Thoracic aorta (tissue), 2 donors: ENCODE measurements around the gene MROH2B. TPM values are rescaled to one million over a fixed set of nuclear protein-coding genes. Genes with fewer than 3 reads are reported as not detected.
"Not testable (repeated sequence)": the region's sequence is repeated elsewhere in the genome, so short reads cannot be mapped to it uniquely, and the experiment has no call there.

Experiments used
- ATAC-seq: fragments of 150-250 bp; one replicate; pipeline ENCODE4 v1.8.0; 2017; ENCODE audit warnings: low read depth; ENCODE audit not compliant: insufficient number of reproducible peaks, low FRiP score
- DNase-seq: peaks from one replicate; pipeline ENCODE4 v3.0.0-alpha.2; 2020; ENCODE audit warnings: low spot score
- H3K27ac ChIP-seq, 2 donors: fragments of 200-600 bp; sonication (generic); 1 replicate in 1 of 2; 2 replicates in 1 of 2; pipeline ENCODE4 v1.5.1; 2016; ENCODE audit warnings: mild to moderate bottlenecking in 2 of 2, moderate library complexity in 2 of 2
- H3K27me3 ChIP-seq: fragments of 200-600 bp; sonication (generic); replicated peaks from 2 replicates; pipeline ENCODE4 v1.6.0; 2016; ENCODE audit warnings: mild to moderate bottlenecking; ENCODE audit not compliant: insufficient read depth
- H3K36me3 ChIP-seq: fragments of 200-600 bp; sonication (generic); one replicate; pipeline ENCODE4 v1.5.1; 2016
- H3K4me1 ChIP-seq, 2 donors: fragments of 200-600 bp; sonication (generic); 1 replicate in 1 of 2; 2 replicates in 1 of 2; pipeline versions ENCODE4 v1.5.1 to v1.6.0; 2016; ENCODE audit warnings: low read depth in 2 of 2, mild to moderate bottlenecking in 1 of 2; ENCODE audit not compliant: control insufficient read depth in 1 of 2
- H3K4me3 ChIP-seq: fragments of 200-600 bp; sonication (generic); 2 replicates; pipeline ENCODE4 v1.5.1; 2016; ENCODE audit warnings: mild to moderate bottlenecking
- H3K9me3 ChIP-seq: fragments of 200-600 bp; sonication (generic); 2 replicates; pipeline ENCODE4 v1.5.1; 2016
- total RNA-seq, 2 donors: library from RNA; depleted of rRNA; stranded (reverse); fragments of >200 nt; gene quantifications; one replicate each; pipeline versions ENCODE4 v1.1.0 to v1.2.3, GENCODE V29; 2016
- TF ChIP-seq, protein P1 (sequence below): fragments of 200-600 bp; sonication (generic); IDR thresholded peaks from one replicate; pipeline ENCODE4 v1.5.1; 2019; ENCODE audit warnings: antibody characterized with exemption

MROH2B gene
- total RNA-seq, 2 donors from 2014 or later = not detected

DNA sequence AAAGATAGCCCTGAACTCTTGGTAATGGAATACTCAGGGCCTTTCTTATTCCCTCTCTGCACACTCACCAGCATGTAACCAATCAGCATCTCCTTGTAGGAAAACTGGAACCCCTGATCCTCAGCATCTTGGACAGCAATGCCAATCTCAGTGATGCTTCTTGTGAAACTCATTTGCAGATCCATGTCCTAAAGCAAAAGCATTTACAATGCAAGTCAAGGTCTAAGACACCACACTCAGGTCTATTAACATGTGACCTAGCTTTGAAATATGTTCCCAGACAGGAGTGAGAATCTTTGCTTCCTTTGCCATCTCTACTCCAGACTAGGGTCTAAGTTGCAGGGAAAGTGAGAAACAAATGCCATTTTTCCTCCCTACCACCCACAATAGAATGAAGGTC lies 38.2 kb downstream of the MROH2B start:
- H3K4me3 ChIP-seq = no peak overlapping the region
- ATAC-seq (no peak), DNase-seq (no peak)
- H3K27me3 ChIP-seq = no peaks in the 10 kb centered on the region
- TF ChIP-seq, protein P1, sequence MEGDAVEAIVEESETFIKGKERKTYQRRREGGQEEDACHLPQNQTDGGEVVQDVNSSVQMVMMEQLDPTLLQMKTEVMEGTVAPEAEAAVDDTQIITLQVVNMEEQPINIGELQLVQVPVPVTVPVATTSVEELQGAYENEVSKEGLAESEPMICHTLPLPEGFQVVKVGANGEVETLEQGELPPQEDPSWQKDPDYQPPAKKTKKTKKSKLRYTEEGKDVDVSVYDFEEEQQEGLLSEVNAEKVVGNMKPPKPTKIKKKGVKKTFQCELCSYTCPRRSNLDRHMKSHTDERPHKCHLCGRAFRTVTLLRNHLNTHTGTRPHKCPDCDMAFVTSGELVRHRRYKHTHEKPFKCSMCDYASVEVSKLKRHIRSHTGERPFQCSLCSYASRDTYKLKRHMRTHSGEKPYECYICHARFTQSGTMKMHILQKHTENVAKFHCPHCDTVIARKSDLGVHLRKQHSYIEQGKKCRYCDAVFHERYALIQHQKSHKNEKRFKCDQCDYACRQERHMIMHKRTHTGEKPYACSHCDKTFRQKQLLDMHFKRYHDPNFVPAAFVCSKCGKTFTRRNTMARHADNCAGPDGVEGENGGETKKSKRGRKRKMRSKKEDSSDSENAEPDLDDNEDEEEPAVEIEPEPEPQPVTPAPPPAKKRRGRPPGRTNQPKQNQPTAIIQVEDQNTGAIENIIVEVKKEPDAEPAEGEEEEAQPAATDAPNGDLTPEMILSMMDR = no peak
- H3K9me3 ChIP-seq = no peaks in the 10 kb centered on the region
- no peaks in the 10 kb centered on the region for H3K4me1 ChIP-seq
- no peak overlapping the region for H3K27ac ChIP-seq
- H3K36me3 ChIP-seq = no peaks in the 10 kb centered on the region

DNA sequence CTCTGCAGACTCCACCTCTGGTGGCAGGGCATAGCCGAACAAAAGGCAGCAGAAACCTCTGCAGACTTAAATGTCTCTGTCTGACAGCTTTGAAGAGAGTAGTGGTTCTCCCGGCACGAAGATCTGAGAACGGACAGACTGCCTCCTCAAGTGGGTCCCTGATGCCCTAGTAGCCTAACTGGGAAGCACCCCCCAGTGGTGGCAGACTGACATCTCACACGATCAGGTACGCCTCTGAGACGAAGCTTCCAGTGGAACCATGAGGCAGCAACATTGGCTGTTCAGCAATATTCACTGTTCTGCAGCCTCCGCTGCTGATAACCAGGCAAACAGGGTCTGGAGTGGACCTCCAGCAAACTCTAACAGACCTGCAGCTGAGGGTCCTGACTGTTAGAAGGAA lies 48.5 kb downstream of the MROH2B start:
- not testable (repeated sequence) for DNase-seq, H3K27ac ChIP-seq, ATAC-seq, H3K9me3 ChIP-seq, H3K27me3 ChIP-seq, H3K36me3 ChIP-seq, H3K4me1 ChIP-seq, H3K4me3 ChIP-seq

GRCh38 chr5:41012318-41012717 lies 58.8 kb downstream of the MROH2B start:
- no peaks in the 10 kb centered on the region for H3K27me3 ChIP-seq
- peaks cover 0 to 4% of the 10 kb centered on the region in 2 donors for H3K4me1 ChIP-seq
- no peak overlapping the region for H3K27ac ChIP-seq
- H3K36me3 ChIP-seq = no peaks in the 10 kb centered on the region
- no peak overlapping the region for H3K4me3 ChIP-seq
- ATAC-seq (no peak), DNase-seq (no peak)
- H3K9me3 ChIP-seq = no peaks in the 10 kb centered on the region
- TF ChIP-seq, protein P1 = no peak

- Histone ChIP-seq H3K9me3 (no peaks in the 10 kb centered on the region), H3K4me1 (peaks cover 0 to 4% of the 10 kb centered on the region in 2 donors), H3K4me3 (no peak overlapping the region), H3K27ac (no peak overlapping the region), H3K36me3 (no peaks in the 10 kb centered on the region), H3K27me3 (no peaks in the 10 kb centered on the region)
- DNase-seq (no peak), ATAC-seq (no peak)
- TF ChIP-seq, protein P1 = no peak
Observed at GRCh38 chr5:41010572-41010971, 60.6 kb downstream of the MROH2B start.

- no peak for ATAC-seq
- Histone ChIP-seq H3K4me3 (no peak overlapping the region), H3K27ac (no peak overlapping the region), H3K36me3 (no peaks in the 10 kb centered on the region), H3K9me3 (no peaks in the 10 kb centered on the region), H3K4me1 (peaks cover 0 to 4% of the 10 kb centered on the region in 2 donors), H3K27me3 (no peaks in the 10 kb centered on the region)
- TF ChIP-seq, protein P1 = no peak
- DNase-seq = no peak
Observed at GRCh38 chr5:41009232-41009631, 61.9 kb downstream of the MROH2B start.

GRCh38 chr5:41004931-41005330 lies 66.2 kb downstream of the MROH2B start:
- TF ChIP-seq, protein P1 = no peak
- Histone ChIP-seq H3K9me3 (no peaks in the 10 kb centered on the region), H3K36me3 (no peaks in the 10 kb centered on the region), H3K4me1 (peaks cover 0 to 4% of the 10 kb centered on the region in 2 donors), H3K27me3 (no peaks in the 10 kb centered on the region), H3K4me3 (no peak overlapping the region), H3K27ac (no peak overlapping the region)
- ATAC-seq (no peak), DNase-seq (no peak)
